ENCODE results near the gene VMA21.

VMA21 gene, protein sequence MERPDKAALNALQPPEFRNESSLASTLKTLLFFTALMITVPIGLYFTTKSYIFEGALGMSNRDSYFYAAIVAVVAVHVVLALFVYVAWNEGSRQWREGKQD

GRCh38 chrX:151396825-151397740 lies at the start of gene VMA21:
Gene VMA21 (plus strand): TSS chrX:151397206. CDS start chrX:151397309, 103 bp downstream.
- peak; percentile 79 for DNase-seq (ENCODE audit: low spot score)

DNA sequence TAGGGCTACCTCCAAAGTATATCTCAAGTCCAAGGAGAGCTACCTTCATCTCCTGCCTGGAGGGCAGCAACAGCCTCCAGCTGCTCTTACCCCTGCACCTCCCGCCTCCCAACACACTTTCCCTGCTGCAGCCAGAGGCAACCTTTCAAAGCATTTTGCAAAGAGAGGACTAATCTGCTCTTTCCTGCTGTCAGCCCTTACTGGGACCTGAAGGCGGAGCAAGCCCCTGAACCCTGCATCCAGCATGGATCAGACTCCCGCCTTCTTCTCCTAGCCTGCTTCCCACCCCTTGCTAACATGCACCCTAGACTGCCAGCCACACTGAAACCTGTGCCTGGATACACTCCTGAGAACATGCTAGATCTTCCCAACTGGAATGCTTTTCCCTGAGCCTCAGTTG lies 37.7 kb upstream of the VMA21 start:
- DNase-seq (ENCODE audit: low spot score), result no peak

GRCh38 chrX:151359931-151360871 lies 36.8 kb upstream of the VMA21 start:
- peak; percentile 29 for DNase-seq (ENCODE audit: low spot score)

DNA sequence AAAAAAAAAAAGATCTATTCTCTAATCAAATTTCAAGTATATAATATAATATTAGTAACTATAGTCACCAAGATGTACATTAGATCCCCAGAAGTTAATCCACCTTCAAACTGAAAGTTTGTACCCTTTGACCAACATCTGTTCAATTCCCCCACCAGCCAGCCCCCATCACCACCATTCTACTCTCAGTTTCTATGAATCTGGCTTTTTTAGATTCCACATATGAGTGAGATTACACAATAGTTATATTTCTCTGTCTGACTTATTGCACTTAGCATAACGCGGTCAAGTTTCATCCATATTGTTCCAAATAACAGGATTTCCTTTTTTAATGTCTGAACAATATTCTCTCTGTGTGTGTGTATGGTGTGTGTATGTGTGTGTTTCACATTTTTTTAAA lies 33.7 kb upstream of the VMA21 start:
- no peak for DNase-seq (ENCODE audit: low spot score)

GRCh38 chrX:151365579-151365978 lies 31.4 kb upstream of the VMA21 start:
- DNase-seq (ENCODE audit: low spot score), result no peak

- no peak for DNase-seq (ENCODE audit: low spot score)
Measured at GRCh38 chrX:151370906-151371305, 26.1 kb upstream of the VMA21 start.

DNA sequence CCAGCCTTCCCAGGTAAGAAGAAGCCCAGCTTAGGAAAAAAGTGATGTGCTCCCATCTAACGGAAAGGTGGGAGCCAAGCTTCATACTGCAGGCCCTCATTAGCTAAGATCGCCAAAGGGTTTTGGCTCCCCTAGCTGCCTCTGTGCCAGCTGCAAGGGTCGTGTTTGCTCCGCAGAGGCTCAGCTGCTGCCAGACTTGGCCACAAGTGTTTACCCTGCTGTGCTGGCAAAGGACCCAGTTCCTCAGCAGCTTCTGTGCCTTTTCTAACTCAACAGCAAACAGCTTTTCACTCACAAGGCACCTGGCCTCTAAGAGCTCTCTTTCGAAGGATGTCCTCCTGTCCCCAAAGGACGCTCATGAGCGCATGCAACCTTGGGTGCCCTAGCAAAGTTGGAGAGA lies 12.2 kb upstream of the VMA21 start:
- DNase-seq (ENCODE audit: low spot score), result no peak

DNA sequence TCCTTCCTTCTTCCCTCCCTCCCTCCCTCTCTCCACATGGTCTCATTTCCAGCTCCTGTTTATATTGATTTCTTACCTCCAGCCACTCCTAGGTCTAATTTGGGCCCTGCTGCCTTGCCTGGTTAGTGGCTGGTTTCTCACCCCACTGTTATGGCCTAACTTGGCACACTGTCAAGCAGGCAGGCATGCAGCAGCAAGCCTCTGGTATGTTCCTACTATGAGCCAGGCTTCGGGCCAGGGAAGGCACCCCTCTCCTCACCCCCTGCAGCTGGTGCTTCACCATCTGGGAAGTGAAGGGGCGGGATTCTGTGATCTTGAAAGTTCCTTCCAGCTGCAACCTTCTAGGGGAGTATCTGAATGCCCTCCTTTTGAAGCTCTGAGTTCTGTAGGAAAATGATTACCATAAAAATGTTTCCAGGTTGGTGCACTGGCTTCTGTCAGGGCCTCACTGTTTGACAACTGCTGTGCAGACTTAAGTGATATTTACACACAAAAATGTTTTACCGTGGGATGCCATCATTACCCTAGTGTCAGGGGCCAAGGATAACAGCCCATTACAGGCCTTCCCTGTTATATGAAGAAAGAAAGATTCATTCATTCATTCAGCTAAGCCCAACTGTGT lies 10.1 kb upstream of the VMA21 start:
- DNase-seq (ENCODE audit: low spot score), result no peak

- no peak for DNase-seq (ENCODE audit: low spot score)
Measured at GRCh38 chrX:151391722-151392121, 5.3 kb upstream of the VMA21 start.

DNA sequence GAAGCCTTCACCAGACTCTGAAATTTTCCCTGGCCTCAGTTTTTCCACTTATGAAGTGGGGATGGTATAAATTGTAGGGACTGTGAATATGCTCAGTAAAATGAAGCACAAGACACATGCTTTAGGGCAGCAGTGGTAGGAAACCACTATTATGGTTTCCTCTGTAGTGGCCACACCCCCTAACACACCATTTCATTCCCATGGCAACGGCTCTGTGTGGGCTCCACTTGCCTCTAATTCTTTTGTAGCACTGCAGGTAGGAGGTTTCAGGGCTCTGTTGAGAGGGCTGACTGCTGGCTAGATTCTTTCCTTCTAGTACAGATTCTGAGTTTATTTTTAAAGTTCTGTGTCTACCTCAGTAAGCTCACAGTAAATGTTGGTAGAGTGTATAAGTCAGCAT lies 3.5 kb upstream of the VMA21 start:
- no peak for DNase-seq (ENCODE audit: low spot score)

DNA sequence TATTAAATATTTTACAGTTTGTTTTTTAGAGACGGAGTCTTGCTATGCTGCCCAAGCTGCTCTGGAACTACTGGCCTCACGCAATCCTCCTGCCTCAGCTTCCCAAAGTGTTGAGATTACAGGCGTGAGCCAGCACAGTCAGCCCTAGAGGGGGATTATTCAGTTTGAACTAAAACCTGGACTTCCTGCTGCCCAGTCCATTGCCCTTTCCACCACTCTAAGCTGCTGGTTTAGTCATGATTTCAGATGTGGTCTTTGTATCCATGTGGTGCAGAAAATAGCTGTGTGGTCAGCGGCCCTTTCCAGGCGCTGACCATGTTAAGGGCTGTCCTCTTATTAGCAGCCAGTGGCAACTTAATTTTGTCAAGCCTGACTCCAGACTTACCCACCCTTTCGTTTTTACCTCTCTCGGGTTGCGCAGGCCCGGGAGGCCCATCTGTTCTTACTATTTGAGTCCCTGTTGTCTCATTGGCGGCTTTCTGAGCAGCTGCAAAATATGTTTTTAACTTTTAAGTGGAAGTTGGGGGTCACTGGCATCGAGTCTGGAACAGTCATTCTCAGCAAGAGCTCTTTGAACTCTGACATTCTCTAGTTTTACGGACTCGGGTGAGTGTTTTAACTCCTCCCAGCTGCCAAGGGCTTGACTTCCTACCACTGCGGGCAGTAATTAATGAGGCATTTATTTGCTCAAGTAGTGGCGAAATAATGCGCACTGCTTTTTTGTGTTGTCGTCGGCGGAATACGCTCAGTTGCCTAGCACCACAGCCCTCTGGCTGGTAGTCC lies 773 bp upstream of the VMA21 start:
- DNase-seq (ENCODE audit: low spot score), result peak; percentile 47

DNA sequence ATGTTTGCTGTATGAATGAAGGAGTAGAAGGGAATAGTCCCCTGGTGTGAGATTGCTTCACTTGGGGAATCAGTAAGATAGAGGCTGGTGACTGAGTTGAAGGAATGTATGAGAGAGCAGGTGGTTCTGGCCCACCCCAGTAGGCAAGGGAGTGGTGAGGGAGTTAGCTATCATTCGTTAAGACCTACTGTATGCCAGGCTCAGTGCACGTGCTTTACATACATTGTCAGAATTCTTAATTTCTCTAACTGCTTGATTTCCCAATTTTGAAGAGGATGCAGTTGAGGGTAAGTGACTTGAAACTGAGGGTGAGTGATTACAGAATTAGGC lies 700 bp downstream of the VMA21 start:
- DNase-seq (ENCODE audit: low spot score), result no peak

- no peak for DNase-seq (ENCODE audit: low spot score)
Measured at GRCh38 chrX:151398346-151398745, 1.3 kb downstream of the VMA21 start.

GRCh38 chrX:151402719-151403390 lies 5.8 kb downstream of the VMA21 start:
- no peak for DNase-seq (ENCODE audit: low spot score)

- DNase-seq (ENCODE audit: low spot score), result no peak
Measured at GRCh38 chrX:151416579-151416978, 19.6 kb downstream of the VMA21 start.

- no peak for DNase-seq (ENCODE audit: low spot score)
Measured at GRCh38 chrX:151419782-151420181, 22.8 kb downstream of the VMA21 start.

DNA sequence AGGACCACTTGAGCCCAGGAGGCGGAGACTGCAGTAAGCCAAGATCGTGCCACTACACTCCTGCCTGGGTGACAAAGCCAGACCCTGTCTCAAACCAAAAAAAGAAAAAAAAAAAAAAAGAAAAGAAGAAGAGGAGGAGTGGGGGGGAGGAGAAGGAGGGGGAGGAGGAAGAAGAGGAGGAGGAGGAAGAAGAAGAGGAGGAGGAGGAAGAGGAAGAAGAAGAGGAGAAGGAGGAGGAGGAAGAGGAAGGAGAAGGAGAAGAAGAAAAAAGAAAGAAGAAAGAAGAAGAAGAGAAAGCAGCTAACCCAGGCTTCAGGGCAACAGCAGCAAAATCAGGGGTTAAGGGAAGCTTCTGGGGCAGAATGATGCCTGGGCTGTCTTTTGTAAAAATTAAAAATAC lies 27.5 kb downstream of the VMA21 start:
- no peak for DNase-seq (ENCODE audit: low spot score)

DNA sequence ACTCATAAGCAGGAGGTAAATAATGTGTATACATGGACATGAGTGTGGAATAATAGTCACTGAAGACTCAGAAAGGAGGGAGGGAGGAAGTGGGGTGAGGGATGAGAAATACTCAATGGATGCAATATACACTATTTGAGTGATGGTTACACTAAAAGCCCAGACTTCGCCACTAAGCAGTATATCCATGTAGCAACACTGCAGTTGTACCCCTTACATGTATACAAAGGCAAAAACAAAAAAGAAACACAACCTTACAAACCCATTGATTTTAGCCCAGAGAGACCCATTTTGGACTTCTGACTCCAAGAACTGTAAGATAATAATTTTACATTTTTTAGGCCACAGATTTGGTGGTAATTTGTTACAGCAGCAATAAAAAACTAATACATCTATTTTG lies 51.5 kb downstream of the VMA21 start:
- no peak for DNase-seq (ENCODE audit: low spot score)

GRCh38 chrX:151458824-151459223 lies 61.8 kb downstream of the VMA21 start:
- no peak for DNase-seq (ENCODE audit: low spot score)
